H1 (cell line): Measurements from ENCODE around the gene RNF212B. TPM values are rescaled to one million over a fixed set of nuclear protein-coding genes. Genes with fewer than 3 reads are reported as not detected.

Experiments used
- CTCF ChIA-PET: fragments of 300-600 bp; sonication (Branson Sonifier 250); formaldehyde crosslinking; loops from one replicate; lab custom pipeline; 2021; ENCODE audit not compliant: partially characterized antibody; lab: Charles Lee
- POLR2A ChIA-PET: fragments of 300-600 bp; sonication (Branson Sonifier 250); formaldehyde crosslinking; loops from one replicate; lab custom pipeline; 2021; ENCODE audit warnings: inconsistent platforms; ENCODE audit not compliant: partially characterized antibody; lab: Charles Lee
- DNase-seq, 2 experiments: peaks; one replicate each; pipeline versions ENCODE4 v3.0.0 to v3.0.0-alpha.2; 2010 to 2022; ENCODE audit warnings: low spot score in 2 of 2, low read depth in 1 of 2, mixed read lengths in 1 of 2
- FAIRE-seq: peaks from 2 replicates; lab custom pipeline; 2011; peaks lifted over from hg19 to GRCh38; lab: Jason Lieb, UNC
- H2AFZ ChIP-seq: 2 replicates; pipeline ENCODE4 v1.8.1; 2012; ENCODE audit warnings: low read length, inconsistent platforms
- H2AK5ac ChIP-seq: 2 replicates; pipeline ENCODE4 v1.6.1; 2013; ENCODE audit warnings: low read depth, low read length
- H2BK120ac ChIP-seq: replicated peaks from 2 replicates; pipeline ENCODE3; 2013; ENCODE audit warnings: low read depth, low read length, inconsistent platforms
- H2BK12ac ChIP-seq: 2 replicates; pipeline ENCODE4 v1.6.1; 2013; ENCODE audit warnings: low read depth, low read length
- H2BK15ac ChIP-seq: 2 replicates; pipeline ENCODE4 v1.6.1; 2013; ENCODE audit warnings: low read length
- H2BK20ac ChIP-seq: 2 replicates; pipeline ENCODE4 v1.6.1; 2013; ENCODE audit warnings: low read length
- H2BK5ac ChIP-seq: 2 replicates; pipeline ENCODE4 v1.6.1; 2013; ENCODE audit warnings: low read depth, low read length
- H3K14ac ChIP-seq: 2 replicates; pipeline ENCODE4 v1.6.1; 2013; ENCODE audit warnings: inconsistent platforms; ENCODE audit not compliant: insufficient read length
- H3K18ac ChIP-seq: 2 replicates; pipeline ENCODE4 v1.6.1; 2013; ENCODE audit warnings: low read length; ENCODE audit errors: extremely low read depth
- H3K23ac ChIP-seq: 2 replicates; pipeline ENCODE4 v1.6.1; 2013; ENCODE audit warnings: inconsistent platforms; ENCODE audit not compliant: insufficient read length
- H3K23me2 ChIP-seq: 2 replicates; pipeline ENCODE4 v1.6.1; 2013; ENCODE audit warnings: low read depth, low read length
- H3K27ac ChIP-seq: 2 replicates; pipeline ENCODE4 v1.6.1; 2011; ENCODE audit warnings: low read depth, low read length, inconsistent platforms
- H3K27me3 ChIP-seq, 4 experiments: replicated peaks in 1 of 4; 1 replicate in 1 of 4; 2 replicates in 3 of 4; pipeline versions ENCODE4 v1.6.1 to v1.8.1; 2011 to 2013; ENCODE audit warnings: low read length in 3 of 4, mild to moderate bottlenecking in 3 of 4, inconsistent platforms in 2 of 4, mixed read lengths in 2 of 4, moderate library complexity in 1 of 4; ENCODE audit not compliant: control insufficient read depth in 3 of 4, insufficient read depth in 3 of 4; ENCODE audit errors: extremely low read depth in 1 of 4
- H3K36me3 ChIP-seq, 4 experiments: 2 replicates each; pipeline versions ENCODE4 v1.6.1 to v1.8.1; 2011 to 2013; ENCODE audit warnings: mild to moderate bottlenecking in 4 of 4, low read length in 3 of 4, moderate library complexity in 2 of 4, control low read depth in 1 of 4, inconsistent platforms in 1 of 4; ENCODE audit not compliant: insufficient read depth in 4 of 4, control insufficient read depth in 2 of 4
- H3K4ac ChIP-seq: replicated peaks from 2 replicates; pipeline ENCODE3; 2013; ENCODE audit warnings: low read length, low read depth, mixed read lengths, inconsistent platforms; ENCODE audit not compliant: insufficient read length
- H3K4me1 ChIP-seq, 4 experiments: replicated peaks in 1 of 4; 1 replicate in 1 of 4; 2 replicates in 3 of 4; pipeline versions ENCODE4 v1.6.1 to v1.8.1; 2011 to 2013; ENCODE audit warnings: low read length in 3 of 4, inconsistent platforms in 2 of 4, mixed read lengths in 1 of 4; ENCODE audit not compliant: insufficient read depth in 4 of 4, control insufficient read depth in 3 of 4
- H3K4me2 ChIP-seq, 2 experiments: 2 replicates each; pipeline versions ENCODE4 v1.6.1 to v1.8.1; 2011 to 2013; ENCODE audit warnings: low read depth in 2 of 2, low read length in 2 of 2, control low read depth in 1 of 2, inconsistent platforms in 1 of 2, mild to moderate bottlenecking in 1 of 2; ENCODE audit not compliant: insufficient read depth in 1 of 2
- H3K4me3 ChIP-seq, 4 experiments: fragments of 200-600, 300-600 bp in 1 of 4; sonication (generic), shearing (Covaris generic), sonication (Bioruptor Twin) in 1 of 4; 2 replicates each; pipeline versions ENCODE4 v1.5.1 to v1.8.1; 2011 to 2016; ENCODE audit warnings: low read length in 4 of 4, low read depth in 3 of 4, control low read depth in 2 of 4, inconsistent platforms in 2 of 4, mild to moderate bottlenecking in 2 of 4, mixed read lengths in 1 of 4, moderate library complexity in 1 of 4; ENCODE audit not compliant: insufficient read depth in 2 of 4; ENCODE audit errors: extremely low read depth in 1 of 4
- H3K56ac ChIP-seq: replicated peaks from 2 replicates; pipeline ENCODE3; 2013; ENCODE audit warnings: low read depth, mild to moderate bottlenecking, mixed read lengths, low read length, inconsistent platforms; ENCODE audit not compliant: insufficient read length
- H3K79me1 ChIP-seq: 2 replicates; pipeline ENCODE4 v1.6.1; 2013; ENCODE audit warnings: low read depth, low read length, control low read depth
- H3K79me2 ChIP-seq, 2 experiments: 2 replicates each; pipeline versions ENCODE4 v1.6.1 to v1.8.1; 2012 to 2013; ENCODE audit warnings: low read length in 2 of 2, mild to moderate bottlenecking in 2 of 2, inconsistent platforms in 1 of 2; ENCODE audit not compliant: insufficient read depth in 2 of 2, control insufficient read depth in 1 of 2
- H3K9ac ChIP-seq, 4 experiments: replicated peaks in 1 of 4; 1 replicate in 1 of 4; 2 replicates in 3 of 4; pipeline versions ENCODE4 v1.6.1 to v1.8.1; 2011 to 2013; ENCODE audit warnings: low read depth in 3 of 4, low read length in 3 of 4, control low read depth in 2 of 4, mild to moderate bottlenecking in 2 of 4, moderate library complexity in 2 of 4, inconsistent platforms in 1 of 4; ENCODE audit errors: extremely low read depth in 1 of 4
- H3K9me3 ChIP-seq, 2 experiments: 2 replicates each; pipeline versions ENCODE4 v1.6.1 to v1.8.1; 2012 to 2013; ENCODE audit warnings: mild to moderate bottlenecking in 2 of 2, moderate library complexity in 2 of 2, control low read depth in 1 of 2, inconsistent platforms in 1 of 2, low read depth in 1 of 2, low read length in 1 of 2, mixed read lengths in 1 of 2; ENCODE audit not compliant: insufficient read depth in 2 of 2
- H4K20me1 ChIP-seq, 2 experiments: replicated peaks in 1 of 2; 2 replicates each; pipeline versions ENCODE3 to v1.8.1; 2011 to 2013; ENCODE audit warnings: inconsistent platforms in 2 of 2, low read length in 2 of 2, mild to moderate bottlenecking in 1 of 2; ENCODE audit not compliant: insufficient read depth in 2 of 2, control insufficient read depth in 1 of 2
- H4K5ac ChIP-seq: 2 replicates; pipeline ENCODE4 v1.6.1; 2013; ENCODE audit warnings: low read length, low read depth, mixed read lengths, inconsistent platforms; ENCODE audit not compliant: insufficient read length
- H4K8ac ChIP-seq: 2 replicates; pipeline ENCODE4 v1.8.0; 2013; ENCODE audit warnings: mild to moderate bottlenecking, moderate library complexity, low read length, inconsistent platforms; ENCODE audit not compliant: insufficient read depth; ENCODE audit errors: extremely low read depth
- H4K91ac ChIP-seq: replicated peaks from 2 replicates; pipeline ENCODE3; 2013; ENCODE audit warnings: low read length, mixed read lengths, inconsistent platforms; ENCODE audit not compliant: insufficient read length
- PHF8 ChIP-seq: fragments of 200-600 bp; sonication (generic); conservative IDR thresholded peaks from 2 replicates; pipeline ENCODE4 v1.7.1; 2012; ENCODE audit warnings: low read depth, mild to moderate bottlenecking, inconsistent platforms, low read length, moderate library complexity
- TAF1 ChIP-seq: IDR thresholded peaks from 2 replicates; pipeline ENCODE4 v1.6.1; 2011; ENCODE audit warnings: mild to moderate bottlenecking, low read depth, low read length
- WGBS, 2 experiments: shearing (Covaris generic) in 1 of 2; methylation state at CpG; one replicate each; pipeline versions ENCODE4 v1.1.6 to v1.1.7; 2013 to 2015; ENCODE audit warnings: low lambda C conversion rate in 2 of 2, mixed read lengths in 2 of 2, inconsistent platforms in 1 of 2, low coverage in 1 of 2, missing lambda C conversion rate in 1 of 2; ENCODE audit not compliant: insufficient replicate concordance in 2 of 2, insufficient coverage in 1 of 2, insufficient read length in 1 of 2; ENCODE audit errors: extremely low coverage in 1 of 2, missing lambda C conversion rate in 1 of 2; 5-methylcytosine and 5-hydroxymethylcytosine counted together
- polyA plus RNA-seq, 7 experiments: library from polyadenylated mRNA; depleted of rRNA in 3 of 7; stranded (reverse) in 5 of 7; unstranded in 2 of 7; fragments of >200 nt in 5 of 7; fragments of 200-250 nt in 2 of 7; gene quantifications; 1 replicate in 5 of 7; 2 replicates in 1 of 7; 4 replicates in 1 of 7; pipeline versions ENCODE4 v1.2.1 to v1.2.3, GENCODE V29; 2011 to 2013; ENCODE audit warnings: missing spikeins in 2 of 7, mixed read lengths in 2 of 7
- total RNA-seq: library from RNA; stranded (reverse); fragmentation: NEBNext Ultra II Directional; extraction: Animal tissue kit (Norgen Biotek cat#: 25700); gene quantifications from 2 replicates; pipeline ENCODE4 v1.2.1, GENCODE V29; 2021

Gene RNF212B
- total and polyA plus RNA-seq, 2 of the 8 experiments (the other 6 are each of a cell fraction or from before 2014, with no cell fraction given), result 0.95 to 1.2 TPM

GRCh38 chr14:23219075-23219474 is 18.7 kb upstream of the RNF212B start:
- no peak overlapping the region for H4K8ac ChIP-seq
- H2BK20ac ChIP-seq, result no peak overlapping the region
- no peak overlapping the region for H2AFZ ChIP-seq
- H4K5ac ChIP-seq, result no peak overlapping the region
- no peak overlapping the region for H3K4me3 ChIP-seq
- no peak overlapping the region for H3K23ac ChIP-seq
- H3K9ac ChIP-seq, result no peak overlapping the region
- H3K27ac ChIP-seq, result no peak overlapping the region
- H3K9me3 ChIP-seq, result peaks cover 0 to 6% of the 10 kb centered on the region in 2 experiments; a peak in 2 of 4 replicates
- H3K4ac ChIP-seq, result no peak overlapping the region
- H2BK15ac ChIP-seq, result no peak overlapping the region
- no peaks in the 10 kb centered on the region for H3K36me3 ChIP-seq
- H3K4me1 ChIP-seq, result peaks cover 0 to 2% (median 0%) of the 10 kb centered on the region in 4 experiments; a peak in 2 of 7 replicates
- H3K56ac ChIP-seq, result no peak overlapping the region
- DNase-seq (no peak), FAIRE-seq (peak; percentile 32)
- H3K14ac ChIP-seq, result no peak overlapping the region
- no peak overlapping the region for H2BK120ac ChIP-seq
- no peak overlapping the region for H3K4me2 ChIP-seq
- TF ChIP-seq PHF8, result no peak
- TF ChIP-seq TAF1, result no peak
- no peaks in the 10 kb centered on the region for H3K23me2 ChIP-seq
- no peak overlapping the region for H2BK12ac ChIP-seq
- no peaks in the 10 kb centered on the region for H3K79me1 ChIP-seq
- 70% methylated on average over 3 of the region's 3 CpGs; no CpG with 5 or more reads in 1 of the 2 experiments for WGBS, 2 experiments
- CTCF ChIA-PET, result interaction anchor here (0.8 to 0.9 kb wide), 2 partner anchors 31 to 33 kb away, joined by 3 read pairs; no protein-coding TSS in a partner anchor
- H2AK5ac ChIP-seq, result no peak overlapping the region
- POLR2A ChIA-PET, result interaction anchor here (1.3 to 1.5 kb wide), 2 partner anchors 11 to 134 kb away, joined by 3 read pairs; partner anchors contain the start of gene SLC22A17
- no peak overlapping the region for H4K91ac ChIP-seq
- H3K18ac ChIP-seq, result no peak overlapping the region
- no peaks in the 10 kb centered on the region for H4K20me1 ChIP-seq
- H2BK5ac ChIP-seq, result no peak overlapping the region
- H3K79me2 ChIP-seq, result no peaks in the 10 kb centered on the region
- H3K27me3 ChIP-seq, result no peaks in the 10 kb centered on the region
